HG03521 (cell line): ENCODE measurements around the gene SNAP25.

Experiments used
- ATAC-seq: cut with Tn5 transposase; IDR thresholded peaks from one replicate; pipeline ENCODE4 v1.9.1; 2021; ENCODE audit warnings: mild to moderate bottlenecking, moderate library complexity; ENCODE audit not compliant: unreplicated experiment

The SNAP25 gene

GRCh38 chr20:10300582-10301446, 82.2 kb downstream of the SNAP25 start:
- ATAC-seq = no peak

- ATAC-seq = no peak
These were observed 85.2 kb downstream of the SNAP25 start for GRCh38 chr20:10303852-10304251.

- no peak for ATAC-seq
These were observed 85.9 kb downstream of the SNAP25 start for GRCh38 chr20:10304471-10305046.

- ATAC-seq = no peak
These were observed 88.1 kb downstream of the SNAP25 start for GRCh38 chr20:10306440-10307358.

GRCh38 chr20:10307359-10307735, 88.7 kb downstream of the SNAP25 start:
- no peak for ATAC-seq

- ATAC-seq = no peak
These were observed 90.0 kb downstream of the SNAP25 start for GRCh38 chr20:10308652-10309051.

GRCh38 chr20:10309326-10309725, 90.7 kb downstream of the SNAP25 start:
- ATAC-seq = no peak

GRCh38 chr20:10312111-10312510, 93.5 kb downstream of the SNAP25 start:
- no peak for ATAC-seq

- ATAC-seq = no peak
These were observed 94.6 kb downstream of the SNAP25 start for GRCh38 chr20:10313215-10313614.

- no peak for ATAC-seq
These were observed 95.1 kb downstream of the SNAP25 start for GRCh38 chr20:10313701-10314100.

- no peak for ATAC-seq
These were observed 95.6 kb downstream of the SNAP25 start for GRCh38 chr20:10314198-10314597.

- no peak for ATAC-seq
These were observed 96.5 kb downstream of the SNAP25 start for GRCh38 chr20:10315138-10315537.

- ATAC-seq = no peak
These were observed 98.0 kb downstream of the SNAP25 start for GRCh38 chr20:10316582-10316981.

- ATAC-seq = no peak
These were observed 99.8 kb downstream of the SNAP25 start for GRCh38 chr20:10318291-10319024.

GRCh38 chr20:10319855-10320254, 101.2 kb downstream of the SNAP25 start:
- ATAC-seq = no peak

GRCh38 chr20:10321138-10321717, 102.6 kb downstream of the SNAP25 start:
- ATAC-seq = no peak

- ATAC-seq = no peak
These were observed 103.7 kb downstream of the SNAP25 start for GRCh38 chr20:10322073-10323012.

GRCh38 chr20:10323729-10324128, 105.1 kb downstream of the SNAP25 start:
- no peak for ATAC-seq

- no peak for ATAC-seq
These were observed 105.7 kb downstream of the SNAP25 start for GRCh38 chr20:10324198-10324847.
